ENCODE results near the gene ATP2A3.

The ATP2A3 gene

DNA sequence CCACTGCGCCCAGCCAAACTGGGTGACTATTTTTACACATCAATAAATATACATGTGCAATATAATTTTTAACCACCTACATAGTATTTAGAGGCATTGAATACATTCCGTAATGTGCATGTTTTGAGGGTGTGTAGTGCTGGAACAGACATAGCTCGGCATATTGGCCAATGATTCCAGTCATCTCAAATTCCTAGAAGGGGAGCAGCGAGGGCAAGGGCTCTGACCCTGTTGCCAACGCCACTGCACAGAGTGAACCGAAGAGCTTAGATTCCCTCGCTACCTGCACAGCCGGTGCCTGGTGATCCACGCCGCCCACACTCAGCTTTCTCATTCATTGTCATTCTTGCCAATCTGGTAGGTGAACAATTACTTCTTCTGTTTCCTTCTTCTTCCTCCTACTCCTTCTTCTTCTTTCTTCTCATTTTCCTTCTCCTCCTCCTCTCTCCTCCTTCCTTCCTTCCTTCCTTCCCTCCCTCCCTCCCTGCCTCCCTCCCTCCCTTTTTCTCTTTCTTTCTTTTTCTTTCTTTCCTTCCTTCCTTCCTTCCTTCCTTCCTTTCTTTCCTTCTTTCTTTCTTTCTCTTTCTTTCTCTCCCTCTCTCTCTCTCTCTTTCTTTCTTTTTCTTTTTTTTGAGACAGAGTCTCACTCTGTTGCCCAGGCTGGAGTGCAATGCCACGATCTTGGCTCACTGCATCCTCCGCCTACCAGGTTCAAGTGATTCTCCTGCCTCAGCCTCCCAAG, 26.3 kb upstream of the ATP2A3 start:
- no peak for DNase-seq

DNA sequence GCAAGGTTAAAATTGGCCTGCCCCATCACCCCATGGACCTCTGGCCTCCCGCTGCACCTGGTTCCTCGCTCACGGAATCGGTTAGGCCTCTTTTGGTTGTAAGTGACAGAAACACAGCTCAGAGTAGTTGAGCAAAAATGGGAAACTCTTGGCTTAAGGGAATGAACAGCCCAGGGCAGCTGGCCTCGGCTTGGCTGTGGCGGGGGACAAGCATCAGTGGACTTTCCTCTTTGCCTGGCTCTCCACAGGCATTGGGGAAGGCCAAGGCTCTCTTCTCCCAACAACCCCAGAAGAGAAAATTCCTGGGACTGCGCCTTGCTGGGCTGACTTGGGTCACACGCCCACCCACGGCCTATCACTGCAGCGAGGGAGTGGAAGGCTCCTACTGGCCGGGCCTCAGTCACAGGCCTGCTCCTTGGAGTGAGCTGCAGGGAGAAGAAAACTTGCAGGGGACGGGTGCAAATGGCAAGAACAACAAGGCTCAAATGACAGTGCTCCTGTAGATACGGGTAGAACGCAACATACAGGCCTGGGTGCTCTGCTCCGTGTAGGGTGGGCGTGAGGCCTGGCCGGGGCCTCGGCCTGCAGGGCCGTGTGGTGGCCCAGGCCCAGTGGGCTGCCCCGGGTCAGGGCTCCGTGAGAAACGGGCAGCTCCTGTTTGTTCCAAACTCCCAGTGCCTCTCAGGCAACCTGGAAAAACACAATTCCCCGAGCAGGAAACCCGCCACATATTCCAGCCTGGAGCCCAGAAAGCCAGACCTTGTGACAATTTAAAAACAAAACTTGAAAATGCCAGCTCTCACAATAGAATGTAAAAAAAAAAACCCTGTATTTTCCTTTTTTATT, 25.0 kb upstream of the ATP2A3 start:
- DNase-seq, result no peak

DNA sequence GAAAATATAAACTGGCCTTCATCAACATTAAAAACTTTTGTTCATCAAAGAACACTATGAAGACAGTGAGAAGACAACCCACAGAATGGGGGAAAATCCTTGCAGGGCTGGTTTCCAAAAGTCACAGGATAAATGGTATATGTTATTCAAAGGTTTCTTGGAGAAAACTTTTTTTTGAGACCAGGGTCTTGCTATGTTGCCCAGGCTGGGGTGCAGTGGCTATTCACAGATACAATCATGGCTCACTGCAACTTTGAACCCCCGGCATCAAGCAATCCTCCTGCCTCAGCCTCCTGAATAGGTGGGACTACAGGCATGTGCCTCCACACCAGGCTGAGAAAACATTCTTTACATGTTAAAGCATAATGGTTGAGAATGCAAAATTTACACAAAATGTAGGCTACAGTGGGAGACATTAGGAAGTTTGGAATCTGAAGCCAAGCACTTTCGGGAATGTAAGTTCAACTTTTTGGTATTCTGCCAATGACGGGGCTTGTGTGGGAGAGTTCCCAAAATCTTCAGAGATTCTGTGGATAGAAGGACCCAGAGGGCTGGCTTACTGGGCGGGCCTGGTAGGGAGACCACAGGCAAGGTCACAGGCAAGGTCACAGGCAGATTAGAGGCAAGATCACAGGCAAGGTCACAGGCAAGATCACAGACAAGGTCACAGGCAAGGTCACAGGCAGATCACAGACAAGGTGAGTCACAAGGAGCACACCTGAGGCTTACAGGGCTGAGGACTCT, 24.2 kb upstream of the ATP2A3 start:
- no peak for DNase-seq

DNA sequence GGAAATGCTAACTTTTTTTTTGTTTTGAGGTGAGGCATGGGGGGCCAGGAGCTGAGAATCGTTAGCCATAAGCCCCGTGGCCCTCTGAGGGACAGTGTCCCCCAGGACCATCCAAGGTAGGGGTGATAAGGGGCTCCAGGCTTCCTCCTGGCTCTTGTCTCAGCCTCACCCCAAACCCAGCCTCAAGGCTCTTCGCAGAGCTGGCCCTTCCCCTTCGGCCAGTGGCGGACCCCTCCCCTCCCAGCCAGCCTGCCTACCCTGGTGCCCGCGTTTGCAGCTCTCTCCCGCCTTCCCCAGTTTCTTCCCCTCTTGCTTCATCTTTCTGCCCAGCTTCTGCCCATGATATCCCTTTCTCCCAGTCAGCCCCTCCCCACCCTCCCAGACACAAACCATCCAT, 22.7 kb upstream of the ATP2A3 start:
- DNase-seq, result no peak

DNA sequence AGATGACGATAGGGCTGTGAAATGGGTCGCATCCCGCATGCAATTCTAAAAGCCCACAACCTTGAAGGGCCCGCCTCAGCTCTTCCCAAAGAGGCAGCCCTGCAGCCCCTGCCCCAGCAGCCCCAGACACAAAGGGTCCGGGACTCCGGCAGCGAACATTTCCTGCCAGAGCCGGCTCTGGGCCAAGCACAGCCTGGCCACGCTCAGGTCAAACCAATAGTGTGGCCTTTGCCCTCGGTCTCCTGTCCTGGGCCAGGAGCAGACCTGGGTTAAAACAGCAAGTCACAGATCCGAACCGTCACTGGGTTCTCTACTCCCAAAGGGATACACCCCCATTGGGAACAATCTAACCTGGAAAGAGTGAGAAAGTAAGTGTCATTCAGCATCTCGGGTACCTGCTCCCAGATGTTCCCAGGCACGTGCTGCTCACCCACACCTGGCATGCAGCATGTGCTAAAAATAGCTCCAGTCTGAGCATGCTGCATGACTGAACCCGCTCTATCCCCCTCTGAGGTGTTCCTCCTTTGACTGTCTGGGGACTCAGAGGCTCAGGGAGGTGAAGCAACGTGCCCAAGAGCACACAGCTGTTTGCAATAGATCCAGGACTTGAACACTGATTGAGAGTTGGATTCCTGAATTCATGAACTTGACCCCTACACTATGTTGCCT, 22.2 kb upstream of the ATP2A3 start:
- peak; percentile 68 for DNase-seq

DNA sequence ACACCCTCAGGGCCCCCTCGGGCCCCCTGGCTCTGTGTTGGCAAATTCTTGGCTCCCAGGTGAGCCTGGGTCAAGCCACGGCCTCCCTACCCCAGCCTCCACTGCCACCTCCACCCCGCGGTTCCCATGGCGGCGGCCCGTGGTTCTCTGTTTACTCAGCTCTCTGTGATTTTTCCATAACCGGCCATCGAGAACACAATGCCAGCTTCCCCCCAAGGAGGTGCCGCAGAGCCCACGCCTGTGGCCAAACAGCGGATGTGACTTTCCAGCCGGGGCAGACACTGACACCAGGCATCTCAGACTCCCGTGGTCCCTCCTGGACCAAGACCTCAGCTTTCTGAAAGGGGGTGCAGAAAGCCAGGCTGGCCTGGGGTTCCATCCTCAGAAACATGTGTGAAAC, 21.6 kb upstream of the ATP2A3 start:
- DNase-seq, result no peak

DNA sequence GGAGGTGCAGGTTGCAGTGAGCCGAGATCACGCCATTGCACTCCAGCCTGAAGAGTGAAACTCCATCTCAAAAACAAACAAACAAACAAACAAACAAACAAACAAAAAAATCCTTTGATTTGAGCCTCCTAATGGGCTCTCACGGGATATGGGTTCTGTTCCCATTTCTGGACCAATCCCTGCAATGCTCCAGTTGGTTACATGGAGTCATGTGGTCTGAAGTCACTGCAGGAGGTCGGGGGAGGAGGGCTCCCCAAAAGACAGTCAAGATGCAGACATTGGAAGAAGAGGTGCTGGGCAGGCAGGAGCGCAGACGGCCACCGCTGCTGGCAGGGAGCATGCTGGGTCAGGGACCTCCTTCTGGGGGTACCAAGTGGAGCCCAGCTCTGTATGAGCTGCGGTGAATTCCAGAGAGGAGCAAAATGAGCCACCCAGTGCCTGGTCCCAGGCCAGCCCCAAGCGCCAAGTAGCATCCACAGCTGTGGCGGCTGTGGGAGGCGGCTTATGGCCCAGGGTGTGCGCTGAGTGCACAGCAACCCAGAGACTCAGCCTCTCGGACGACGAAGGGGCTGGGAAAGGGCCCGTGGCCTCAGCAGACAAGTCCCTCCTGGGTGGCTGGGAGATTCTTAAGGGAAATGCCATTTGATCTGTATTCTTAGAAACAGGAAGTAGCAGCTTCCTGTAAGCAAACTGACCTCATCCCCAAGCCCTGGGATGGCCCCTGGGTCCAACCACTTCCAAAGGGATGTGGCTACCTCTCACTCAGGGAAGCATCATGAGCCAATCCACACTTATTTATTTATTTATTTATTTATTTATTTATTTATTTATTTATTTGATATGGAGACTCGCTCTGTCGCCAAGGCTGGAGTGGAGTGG, 19.6 kb upstream of the ATP2A3 start:
- peak; percentile 32 for DNase-seq

DNA sequence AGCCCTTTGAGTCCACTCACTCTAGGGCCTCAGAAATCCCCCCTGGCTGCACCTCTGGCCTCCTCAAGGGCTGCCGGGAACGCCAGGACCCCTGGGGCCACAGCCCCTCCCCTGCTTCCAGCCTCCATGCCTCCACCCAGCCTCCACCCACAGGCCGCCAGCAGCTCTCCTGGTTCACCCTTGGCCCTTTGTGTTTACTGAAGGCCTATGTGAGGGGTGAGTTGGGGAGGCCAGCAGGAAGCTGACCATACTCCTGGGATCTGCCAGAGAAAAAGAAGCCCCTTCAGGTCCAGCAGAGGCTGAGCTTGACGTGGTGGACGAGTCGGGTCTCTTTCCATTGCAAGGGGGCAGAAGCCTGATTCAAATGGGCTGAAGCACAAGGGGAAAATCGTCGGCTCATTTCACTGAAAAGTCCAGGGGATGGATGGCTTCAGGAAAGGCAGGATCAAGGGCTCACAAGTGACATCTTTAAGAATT, 18.3 kb upstream of the ATP2A3 start:
- no peak for DNase-seq

DNA sequence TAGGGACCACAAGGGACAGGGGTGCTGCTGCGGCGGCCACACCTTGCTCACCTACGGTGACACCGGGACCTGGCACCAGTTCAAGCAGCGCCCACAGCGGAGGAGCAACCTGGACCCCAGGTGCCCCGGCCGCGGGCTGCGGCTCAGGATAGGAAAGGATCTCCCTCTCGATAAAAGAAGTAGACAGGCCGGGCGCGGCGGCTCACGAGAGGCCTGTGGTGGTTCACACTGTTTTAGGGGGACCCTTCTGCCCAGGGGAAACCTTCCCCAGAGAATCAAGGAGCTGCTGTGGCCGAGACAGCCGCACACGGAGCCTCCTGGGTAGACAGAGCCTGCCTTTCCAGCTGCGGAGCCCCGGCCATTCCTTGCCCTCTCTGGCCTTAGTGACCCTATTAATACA, 17.9 kb upstream of the ATP2A3 start:
- DNase-seq, result no peak

DNA sequence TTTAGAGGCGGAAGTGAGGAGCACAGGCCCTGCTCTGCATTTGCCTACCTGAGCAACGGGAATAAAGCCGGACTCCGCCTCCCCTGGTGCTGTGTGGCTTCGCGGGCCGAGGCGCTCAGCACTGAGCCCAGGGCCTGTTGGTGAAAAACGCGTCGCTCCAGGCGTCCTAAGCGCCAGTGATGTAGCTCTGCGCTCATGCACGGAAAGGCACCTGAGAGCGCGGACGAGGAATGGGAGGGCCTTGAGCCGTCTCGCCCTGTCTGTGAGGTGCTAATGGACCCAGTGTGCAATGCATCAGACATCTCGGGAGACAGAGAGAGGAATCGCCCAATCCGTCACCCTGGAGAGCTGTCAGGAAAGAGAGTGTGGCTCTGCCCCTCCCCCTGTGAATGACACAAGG, 17.2 kb upstream of the ATP2A3 start:
- no peak for DNase-seq

DNA sequence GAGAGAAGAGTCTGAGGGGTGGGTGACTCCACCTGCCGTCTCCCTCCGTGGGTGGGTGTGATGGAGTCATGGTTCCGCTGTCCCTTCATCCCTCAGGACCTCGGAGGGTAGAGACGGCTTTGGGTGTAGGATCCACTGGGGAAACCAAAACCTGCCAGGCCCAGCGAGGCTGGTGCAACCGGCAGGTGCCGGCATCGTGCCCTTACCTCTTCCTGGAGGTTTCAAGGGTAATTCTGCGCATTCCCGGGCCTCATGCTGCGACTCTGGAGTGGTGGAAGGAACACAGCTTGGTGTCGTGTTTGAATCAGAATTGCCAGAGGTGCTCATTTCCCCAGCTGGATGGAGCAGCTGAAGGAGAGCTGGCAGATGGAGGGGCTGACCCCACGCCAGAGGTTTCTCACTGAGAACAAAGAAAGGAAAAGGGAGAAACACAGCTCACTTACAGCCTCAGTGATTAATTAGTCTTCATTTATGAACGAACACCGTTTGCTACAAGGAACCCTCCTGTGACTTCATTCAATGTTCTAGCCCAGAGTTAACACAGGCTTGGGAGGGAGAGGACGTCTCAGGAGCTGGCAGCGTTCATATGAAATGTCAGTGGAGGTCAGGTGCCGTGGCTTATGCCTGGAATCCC, 16.3 kb upstream of the ATP2A3 start:
- DNase-seq, result no peak

DNA sequence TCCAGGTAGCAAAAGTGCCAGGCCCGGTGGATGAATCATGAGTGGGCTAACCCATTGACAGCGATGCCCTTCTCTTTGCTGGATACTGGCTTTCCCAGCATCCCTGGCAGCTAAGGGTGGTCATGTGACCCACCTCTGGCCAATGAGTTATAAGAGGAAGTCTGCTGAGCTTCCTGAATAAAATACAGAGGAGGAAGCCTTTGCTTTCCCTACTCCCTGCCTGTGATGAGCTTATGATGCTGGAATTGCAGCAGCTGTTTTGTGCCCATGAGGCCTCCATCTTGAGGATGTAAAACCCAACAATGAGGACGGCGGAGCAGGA, 15.0 kb upstream of the ATP2A3 start:
- DNase-seq, result no peak

DNA sequence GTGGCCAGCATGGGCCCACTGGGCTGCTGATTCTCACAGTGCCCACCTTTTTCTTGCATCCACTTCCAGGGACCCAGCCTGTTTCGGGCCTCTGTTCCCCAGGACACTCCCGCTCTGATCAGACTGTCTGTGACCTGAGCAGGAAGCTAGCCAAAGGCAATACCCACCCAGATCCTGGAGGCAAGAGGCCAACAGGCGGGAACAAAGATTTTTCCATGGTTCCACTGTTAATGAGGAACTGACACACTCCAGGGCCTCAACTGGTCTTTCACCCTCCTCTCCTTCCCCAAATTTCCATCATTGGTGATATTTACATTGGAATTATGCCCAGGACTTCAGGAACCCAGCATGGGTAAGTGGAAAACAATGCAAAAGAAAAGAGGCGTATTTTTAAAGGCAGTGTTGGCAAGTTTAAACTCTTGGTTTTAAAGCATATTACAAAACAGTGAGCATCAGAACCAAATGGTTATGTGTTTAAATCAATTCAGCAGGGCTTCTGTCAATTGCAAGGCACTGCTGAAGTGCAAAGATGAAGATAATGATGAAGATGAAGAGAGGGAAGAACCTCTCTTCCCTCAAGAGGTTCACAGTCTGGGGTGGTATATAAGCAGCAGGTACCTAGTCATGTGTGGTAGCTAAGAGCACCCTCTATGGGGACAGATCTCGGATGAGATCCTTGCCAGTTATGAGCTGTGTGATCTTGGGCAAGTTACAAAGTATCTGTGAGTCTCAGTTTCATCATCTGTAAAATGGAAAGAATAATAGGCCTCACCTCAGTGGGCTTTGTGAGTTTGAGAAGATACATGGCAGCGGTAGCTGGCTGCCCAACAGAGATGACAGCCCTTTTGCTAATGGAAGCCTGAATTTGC, 14.4 kb upstream of the ATP2A3 start:
- no peak for DNase-seq

DNA sequence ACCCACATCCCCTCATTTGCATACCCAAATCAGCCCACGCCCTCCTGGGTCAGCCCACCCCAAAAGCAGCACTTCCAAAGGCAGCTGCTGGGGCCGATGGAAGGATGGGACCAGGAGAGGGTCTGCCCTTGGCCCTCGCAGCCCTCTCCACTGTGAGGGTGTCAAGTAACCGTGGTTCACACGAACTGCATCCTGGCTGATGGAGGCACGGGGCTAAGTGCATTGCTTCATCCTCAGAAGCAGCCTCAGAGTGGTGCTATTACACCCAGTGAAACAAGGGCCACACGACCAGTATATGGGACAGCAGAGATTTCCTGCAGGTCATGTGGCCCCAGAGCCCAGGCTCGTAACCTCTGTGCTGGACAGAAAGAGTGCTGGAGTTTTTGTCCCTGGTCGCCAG, 13.2 kb upstream of the ATP2A3 start:
- DNase-seq, result no peak

DNA sequence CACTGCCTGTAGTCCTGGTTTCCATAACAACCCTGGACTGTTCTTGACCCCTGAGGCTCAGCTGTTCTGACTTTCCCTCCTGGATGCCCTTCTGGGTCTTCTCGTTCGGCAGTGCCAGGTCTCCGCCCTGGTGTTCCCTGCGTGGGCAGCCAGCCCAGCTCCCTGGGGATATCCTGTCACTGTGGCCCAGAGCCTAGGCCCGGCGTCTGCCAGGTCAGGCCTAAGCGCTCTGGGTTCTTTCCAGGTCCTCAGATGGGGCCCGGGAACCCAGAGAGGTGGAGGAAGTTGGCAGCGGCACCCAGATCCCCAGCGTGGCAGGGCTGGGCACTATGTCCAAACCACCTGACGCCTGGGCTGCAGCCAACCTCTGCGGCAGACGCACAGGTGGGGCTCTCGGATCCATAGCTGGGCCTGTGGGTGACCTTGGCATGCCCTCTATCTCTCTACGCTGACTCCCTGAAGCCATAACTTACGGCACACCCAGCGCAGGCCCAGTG, 12.5 kb upstream of the ATP2A3 start:
- peak; percentile 93 for DNase-seq

DNA sequence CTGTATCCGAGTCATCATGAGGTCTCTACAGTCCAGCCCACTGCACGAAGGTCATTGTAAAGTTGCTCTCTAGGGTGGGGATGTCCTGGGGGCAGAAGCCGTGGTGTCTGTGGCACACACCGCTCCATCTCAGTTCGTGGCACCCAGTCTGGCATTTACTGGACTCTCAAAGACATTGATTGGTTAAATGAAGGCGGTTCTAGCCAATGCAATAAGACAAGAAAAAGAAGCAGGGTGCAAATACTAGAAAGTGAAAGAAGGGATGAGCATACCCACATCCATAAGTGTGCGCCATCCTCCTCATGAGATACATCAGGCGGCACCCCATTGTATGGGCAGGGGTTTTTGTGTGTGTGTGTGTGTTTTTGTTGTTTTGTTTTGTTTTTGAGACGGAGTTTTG, 10.7 kb upstream of the ATP2A3 start:
- no peak for DNase-seq

DNA sequence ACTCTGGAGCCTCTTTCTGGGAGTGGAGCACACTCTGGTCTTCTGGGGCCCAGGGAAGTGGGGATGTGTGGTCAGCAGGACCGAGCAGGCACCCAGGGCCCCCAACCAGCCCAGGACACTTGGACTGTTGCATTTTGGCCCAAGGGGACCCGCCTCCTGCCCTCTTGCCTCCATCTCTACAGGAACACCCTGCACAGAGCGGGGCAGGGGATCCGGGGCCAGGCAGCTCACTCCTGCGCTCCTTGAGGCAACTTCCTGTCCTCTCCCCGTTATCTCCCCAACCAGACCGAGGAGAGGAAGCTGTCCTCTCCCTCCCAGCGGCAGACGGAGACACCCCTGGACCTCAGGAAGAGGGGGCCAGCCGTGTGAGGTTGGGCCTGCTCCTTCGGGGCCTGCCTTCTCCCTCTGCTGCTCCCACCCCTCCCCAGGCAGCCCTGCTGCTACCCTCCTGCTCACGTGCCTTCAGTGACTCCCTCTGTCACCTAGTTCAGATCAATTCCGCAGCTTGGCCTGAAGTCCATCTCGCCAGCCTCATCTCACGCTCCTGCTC, 10.0 kb upstream of the ATP2A3 start:
- no peak for DNase-seq

DNA sequence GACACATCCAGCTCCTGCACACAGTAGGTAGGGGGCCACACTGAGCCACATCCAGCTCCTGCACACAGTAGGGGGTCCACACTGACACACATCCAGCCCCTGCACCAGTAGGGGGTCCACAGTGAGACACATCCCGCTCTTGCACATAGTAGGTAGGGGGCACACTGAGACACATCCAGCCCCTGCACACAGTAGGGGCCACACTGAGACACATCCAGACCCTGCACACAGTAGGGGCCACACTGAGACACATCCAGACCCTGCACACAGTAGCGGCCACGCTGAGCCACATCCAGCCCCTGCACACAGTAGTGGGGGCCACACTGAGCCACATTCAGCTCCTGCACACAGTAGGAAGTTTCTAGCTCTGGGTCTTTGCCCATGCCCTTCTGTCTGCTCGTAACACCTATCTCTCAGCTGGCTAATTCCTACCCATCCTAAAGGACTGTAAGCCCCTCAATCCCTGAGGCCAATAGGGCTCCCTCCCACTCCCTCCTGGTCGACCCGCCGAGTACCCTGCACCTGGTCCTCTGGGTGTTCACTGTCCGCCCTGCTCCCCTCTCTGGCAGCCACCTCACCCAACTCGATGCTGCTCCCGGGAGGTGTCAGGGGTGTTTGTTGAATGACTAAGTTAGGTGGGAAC, 9.4 kb upstream of the ATP2A3 start:
- DNase-seq, result no peak

DNA sequence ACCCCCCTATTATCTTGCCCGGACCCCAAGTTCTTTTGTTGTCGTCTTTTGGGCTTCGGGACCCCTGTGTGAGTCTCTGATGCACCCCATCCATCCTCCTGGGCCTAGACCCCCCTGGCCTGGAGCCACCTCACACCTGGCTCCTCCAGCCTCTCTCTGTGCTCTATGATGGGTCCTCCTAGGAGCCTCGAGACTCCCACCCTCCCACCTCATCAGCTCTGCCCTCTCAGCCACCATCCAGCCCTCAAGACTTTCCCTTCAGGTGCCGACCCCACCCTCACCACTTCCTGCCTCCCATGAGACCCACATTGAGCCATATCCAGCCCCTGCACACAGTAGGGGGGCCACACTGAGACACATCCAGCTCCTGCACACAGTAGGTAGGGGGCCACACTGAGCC, 8.7 kb upstream of the ATP2A3 start:
- DNase-seq, result no peak

DNA sequence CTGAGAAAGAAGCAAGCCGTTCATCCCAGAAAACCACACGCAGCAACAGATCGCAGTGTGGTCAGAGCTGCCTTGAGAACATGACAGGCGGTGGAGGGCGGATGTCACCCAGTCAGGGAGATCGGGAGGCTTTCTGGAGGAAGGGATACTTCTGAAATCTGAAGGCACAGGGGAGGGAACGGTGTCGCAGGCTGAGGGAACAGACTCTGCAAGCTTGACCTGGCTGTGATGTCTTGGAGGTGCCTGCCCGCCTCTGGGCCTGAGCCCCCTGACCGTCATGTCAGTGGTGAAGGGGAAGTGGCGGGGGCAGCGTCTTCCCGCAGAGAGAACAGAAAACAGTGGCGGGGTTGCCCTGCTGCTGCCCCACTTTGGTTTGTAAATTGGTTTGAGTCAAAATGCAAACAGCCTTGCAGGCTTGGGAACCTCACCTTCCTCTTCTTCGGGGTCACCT, 8.1 kb upstream of the ATP2A3 start:
- DNase-seq, result no peak
